Mucosa of rectum (tissue), 2 donors: ENCODE results near the gene SLC25A43.

Experiments
- H3K27ac ChIP-seq, 2 donors: one replicate each; pipeline ENCODE4 v1.7.0; 2013; ENCODE audit warnings: inconsistent platforms in 2 of 2, low read depth in 2 of 2, low read length in 2 of 2
- H3K27me3 ChIP-seq, 2 donors: one replicate each; pipeline ENCODE4 v1.7.0; 2013; ENCODE audit warnings: low read length in 2 of 2; ENCODE audit not compliant: control insufficient read depth in 2 of 2, insufficient read depth in 2 of 2
- H3K36me3 ChIP-seq, 2 donors: one replicate each; pipeline ENCODE4 v1.7.0; 2013; ENCODE audit warnings: low read length in 2 of 2; ENCODE audit not compliant: control insufficient read depth in 2 of 2, insufficient read depth in 2 of 2
- H3K4me1 ChIP-seq, 2 donors: one replicate each; pipeline ENCODE4 v1.7.0; 2013; ENCODE audit warnings: low read length in 2 of 2, mild to moderate bottlenecking in 1 of 2; ENCODE audit not compliant: control insufficient read depth in 2 of 2, insufficient read depth in 2 of 2
- H3K4me3 ChIP-seq, 2 donors: one replicate each; pipeline ENCODE4 v1.7.0; 2013; ENCODE audit warnings: low read length in 2 of 2
- H3K9ac ChIP-seq, 2 donors: one replicate each; pipeline ENCODE4 v1.7.0; 2013; ENCODE audit warnings: low read length in 2 of 2, low read depth in 1 of 2, mild to moderate bottlenecking in 1 of 2
- H3K9me3 ChIP-seq, 2 donors: one replicate each; pipeline ENCODE4 v1.7.0; 2013; ENCODE audit warnings: low read length in 2 of 2; ENCODE audit not compliant: control insufficient read depth in 2 of 2
- donor health status: healthy.
- donor health status: Normal muscosa, but diverticular disease.

Gene SLC25A43

GRCh38 chrX:119459181-119459580 is 60.0 kb downstream of the SLC25A43 start:
- Histone ChIP-seq H3K4me3 (no peak overlapping the region), H3K9me3 (no peaks in the 10 kb centered on the region), H3K27me3 (no peaks in the 10 kb centered on the region), H3K9ac (no peak overlapping the region), H3K4me1 (peaks cover 3 to 8% of the 10 kb centered on the region in 2 donors), H3K36me3 (no peaks in the 10 kb centered on the region), H3K27ac (no peak overlapping the region)

DNA sequence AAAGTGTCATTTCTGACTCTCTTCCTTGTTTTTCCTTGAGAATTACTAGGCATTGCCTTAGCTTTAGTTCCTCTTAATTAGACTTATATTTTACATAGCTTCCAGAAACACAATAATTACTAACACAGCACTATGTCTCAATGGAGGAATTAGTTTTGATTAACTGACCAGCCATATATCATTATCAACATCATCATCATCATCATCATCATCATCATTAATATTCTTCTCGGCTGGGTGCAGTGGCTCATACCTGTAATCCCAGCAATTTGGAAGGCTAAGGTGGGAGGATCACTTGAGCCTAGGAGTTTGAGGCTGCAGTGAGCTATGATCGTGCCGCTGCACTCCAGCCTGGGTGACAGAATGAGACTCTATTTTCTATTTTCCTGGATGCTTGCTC is 66.4 kb downstream of the SLC25A43 start:
- Histone ChIP-seq H3K36me3 (peaks cover 7% of the 10 kb centered on the region in 2 donors), H3K27ac (no peak overlapping the region), H3K9ac (no peak overlapping the region), H3K4me1 (peaks cover 5 to 6% of the 10 kb centered on the region in 2 donors), H3K9me3 (no peaks in the 10 kb centered on the region), H3K27me3 (no peaks in the 10 kb centered on the region), H3K4me3 (no peak overlapping the region)

DNA sequence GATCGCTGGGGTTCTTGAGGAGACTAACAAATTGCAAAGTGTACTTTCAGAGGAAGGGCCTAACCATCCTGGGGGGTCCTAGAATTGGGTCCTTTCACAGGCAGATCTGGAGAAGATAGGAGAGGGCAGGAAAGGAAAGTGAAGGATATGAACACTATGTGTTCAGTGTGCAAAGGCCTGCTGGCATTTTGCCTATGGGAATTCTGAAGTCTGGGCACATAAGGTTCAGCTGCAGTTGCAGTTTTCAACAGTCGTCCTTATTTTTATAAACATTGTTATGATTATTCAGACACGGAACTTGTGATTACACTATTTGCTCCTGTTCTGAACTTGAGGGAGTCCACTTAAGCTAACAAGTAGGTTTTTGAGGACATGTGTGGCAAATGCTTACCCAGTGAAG is 67.8 kb downstream of the SLC25A43 start:
- Histone ChIP-seq H3K9me3 (no peaks in the 10 kb centered on the region), H3K4me3 (no peak overlapping the region), H3K9ac (no peak overlapping the region), H3K27me3 (no peaks in the 10 kb centered on the region), H3K27ac (no peak overlapping the region), H3K4me1 (peaks cover 5 to 6% of the 10 kb centered on the region in 2 donors), H3K36me3 (peaks cover 13 to 15% of the 10 kb centered on the region in 2 donors)

GRCh38 chrX:119467433-119467832 is 68.3 kb downstream of the SLC25A43 start:
- Histone ChIP-seq H3K9me3 (no peaks in the 10 kb centered on the region), H3K4me1 (peaks cover 5 to 6% of the 10 kb centered on the region in 2 donors), H3K4me3 (peak overlapping the region in 1 of 2 donors; percentile 72), H3K27ac (peak overlapping the region in 1 of 2 donors; percentile 19), H3K9ac (peak overlapping the region in 1 of 2 donors; percentile 49), H3K27me3 (no peaks in the 10 kb centered on the region), H3K36me3 (peaks cover 13 to 15% of the 10 kb centered on the region in 2 donors)

- peaks cover 5 to 6% of the 10 kb centered on the region in 2 donors for H3K4me1 ChIP-seq
- H3K4me3 ChIP-seq = peak within 1 kb of the TSS; percentile 79 to 88
- H3K9me3 ChIP-seq = no peaks in the 10 kb centered on the region
- H3K27me3 ChIP-seq = no peaks in the 10 kb centered on the region
- peak within 1 kb of the TSS; percentile 87 to 92 for H3K9ac ChIP-seq
- H3K36me3 ChIP-seq = peaks cover 13 to 15% of the 10 kb centered on the region in 2 donors
- H3K27ac ChIP-seq = peak within 1 kb of the TSS; percentile 96 to 98
These were observed 68.9 kb downstream of the SLC25A43 start, which contains the start of gene SLC25A5 for GRCh38 chrX:119467842-119468550. Gene SLC25A5 (plus strand): TSS chrX:119468444. CDS start chrX:119468516, 72 bp downstream.

- H3K4me1 ChIP-seq = peaks cover under 1 to 5% of the 10 kb centered on the region in 2 donors
- no peaks in the 10 kb centered on the region for H3K9me3 ChIP-seq
- peak overlapping the region; percentile 96 to 98 for H3K27ac ChIP-seq
- H3K9ac ChIP-seq = peak overlapping the region; percentile 87 to 92
- H3K36me3 ChIP-seq = peaks cover 13 to 15% of the 10 kb centered on the region in 2 donors
- no peaks in the 10 kb centered on the region for H3K27me3 ChIP-seq
- peak overlapping the region; percentile 79 to 88 for H3K4me3 ChIP-seq
These were observed 69.6 kb downstream of the SLC25A43 start for GRCh38 chrX:119468551-119469312.

DNA sequence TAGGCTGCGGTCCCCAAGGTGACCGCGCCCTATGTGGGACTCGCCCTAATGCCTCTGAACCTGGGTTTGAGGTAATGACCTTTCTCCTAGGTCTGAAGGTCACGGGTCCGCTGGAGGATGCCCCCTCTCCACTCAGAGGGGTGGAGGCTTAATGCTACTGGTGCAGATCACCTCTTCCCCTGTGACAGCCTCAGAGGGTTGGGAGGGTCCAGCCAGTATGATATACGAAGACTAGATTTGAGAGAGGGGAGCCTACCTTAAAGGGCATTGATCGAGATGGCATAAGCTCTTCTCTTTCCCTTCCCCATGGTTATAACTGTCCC is 70.1 kb downstream of the SLC25A43 start:
- H3K9me3 ChIP-seq = no peaks in the 10 kb centered on the region
- no peaks in the 10 kb centered on the region for H3K27me3 ChIP-seq
- H3K36me3 ChIP-seq = peaks cover 13 to 15% of the 10 kb centered on the region in 2 donors
- peak overlapping the region; percentile 79 for H3K4me3 ChIP-seq
- peak overlapping the region; percentile 96 to 98 for H3K27ac ChIP-seq
- peak overlapping the region; percentile 52 to 79 for H3K9ac ChIP-seq
- peaks cover 0 to 5% of the 10 kb centered on the region in 2 donors for H3K4me1 ChIP-seq

DNA sequence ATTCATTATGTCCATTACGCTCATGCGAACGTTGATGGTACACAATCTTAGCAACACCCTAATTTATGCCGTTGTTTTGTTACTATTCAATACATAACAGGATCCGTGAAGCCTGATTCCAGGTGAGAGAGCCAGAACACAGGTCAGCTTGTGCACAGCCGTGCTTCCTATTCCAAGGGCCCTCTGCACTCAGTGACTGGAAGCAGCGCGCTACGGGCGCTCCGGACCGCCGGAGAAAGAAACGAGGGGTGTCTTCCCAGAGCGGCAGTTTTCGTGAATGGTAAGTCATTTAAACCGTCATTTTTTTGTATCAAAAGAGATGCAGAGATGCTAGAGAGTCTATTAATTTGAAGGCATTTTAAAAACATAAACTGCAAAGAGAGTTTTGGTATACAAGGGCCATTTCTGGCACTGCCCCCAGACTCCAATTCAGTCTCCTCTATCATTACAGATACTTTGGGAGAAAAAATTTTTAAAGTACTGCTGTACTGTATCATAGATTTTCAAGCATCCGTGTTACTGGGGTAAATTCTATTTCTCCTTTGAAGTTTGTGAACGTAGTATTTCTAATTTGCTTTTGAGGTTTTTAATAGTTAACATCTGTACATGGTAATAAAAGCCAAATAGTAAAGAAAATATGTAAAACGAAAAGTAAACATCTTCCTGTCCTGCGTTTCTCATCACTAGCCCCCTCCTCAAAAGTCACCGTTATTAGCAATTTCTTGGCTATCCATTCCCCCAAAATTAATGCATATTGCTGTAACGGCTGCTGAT is 75.7 kb downstream of the SLC25A43 start:
- peaks cover 4 to 6% of the 10 kb centered on the region in 2 donors for H3K4me1 ChIP-seq
- H3K27me3 ChIP-seq = no peaks in the 10 kb centered on the region
- no peak overlapping the region for H3K4me3 ChIP-seq

DNA sequence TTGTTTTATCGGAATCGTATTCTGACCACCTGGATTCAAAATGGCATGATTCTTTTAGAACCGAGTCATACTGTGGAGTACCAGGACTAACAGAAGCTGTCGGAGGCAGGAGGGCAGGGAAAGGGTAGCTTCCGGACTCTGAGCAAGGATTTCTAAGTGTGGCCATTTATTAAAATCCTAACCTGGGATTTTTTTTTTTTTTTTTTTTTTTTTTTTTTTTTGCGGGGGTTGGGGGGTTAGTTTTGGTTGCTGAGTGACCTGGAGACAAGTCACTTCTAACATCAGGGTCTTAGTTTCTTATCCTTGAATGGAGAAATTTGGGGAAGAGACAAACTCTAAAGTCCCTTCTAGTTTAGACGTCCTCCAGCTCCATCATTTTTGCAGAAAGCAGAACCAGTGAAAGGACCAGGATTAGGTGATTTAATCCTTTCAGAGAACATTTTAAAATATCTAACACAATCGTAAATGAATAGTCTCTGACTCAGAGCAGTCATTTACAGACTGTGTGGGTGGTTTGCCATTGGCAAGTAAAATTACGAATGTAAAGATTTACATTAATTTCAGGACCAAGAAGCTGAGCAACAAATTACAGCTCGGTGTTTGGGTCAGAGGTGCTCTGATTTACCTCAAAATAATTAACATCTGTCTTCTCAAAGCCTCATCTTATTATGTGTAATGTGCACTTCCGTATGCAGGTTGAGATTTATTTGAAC is 76.4 kb downstream of the SLC25A43 start:
- H3K9ac ChIP-seq = no peak overlapping the region
- peaks cover 4 to 6% of the 10 kb centered on the region in 2 donors for H3K4me1 ChIP-seq
- no peaks in the 10 kb centered on the region for H3K9me3 ChIP-seq
- H3K27me3 ChIP-seq = no peaks in the 10 kb centered on the region
- H3K36me3 ChIP-seq = peaks cover 5 to 7% of the 10 kb centered on the region in 2 donors
- H3K4me3 ChIP-seq = no peak overlapping the region
- H3K27ac ChIP-seq = no peak overlapping the region

More for the DNA sequence above, 75.7 kb downstream of the SLC25A43 start:
- no peak overlapping the region for H3K9ac ChIP-seq
- no peaks in the 10 kb centered on the region for H3K9me3 ChIP-seq
- H3K36me3 ChIP-seq = peaks cover 13 to 15% of the 10 kb centered on the region in 2 donors
- no peak overlapping the region for H3K27ac ChIP-seq
